H1 (cell line): ENCODE data around the gene PTPRJ. TPM values are rescaled to one million over a fixed set of nuclear protein-coding genes. Genes with fewer than 3 reads are reported as not detected.

Source experiments
- CTCF ChIA-PET: fragments of 300-600 bp; sonication (Branson Sonifier 250); formaldehyde crosslinking; loops from one replicate; lab custom pipeline; 2021; ENCODE audit not compliant: partially characterized antibody; lab: Charles Lee
- POLR2A ChIA-PET: fragments of 300-600 bp; sonication (Branson Sonifier 250); formaldehyde crosslinking; loops from one replicate; lab custom pipeline; 2021; ENCODE audit warnings: inconsistent platforms; ENCODE audit not compliant: partially characterized antibody; lab: Charles Lee
- DNase-seq, 2 experiments: peaks; one replicate each; pipeline versions ENCODE4 v3.0.0 to v3.0.0-alpha.2; 2010 to 2022; ENCODE audit warnings: low spot score in 2 of 2, low read depth in 1 of 2, mixed read lengths in 1 of 2
- FAIRE-seq: peaks from 2 replicates; lab custom pipeline; 2011; peaks lifted over from hg19 to GRCh38; lab: Jason Lieb, UNC
- H2AFZ ChIP-seq: 2 replicates; pipeline ENCODE4 v1.8.1; 2012; ENCODE audit warnings: low read length, inconsistent platforms
- H2AK5ac ChIP-seq: 2 replicates; pipeline ENCODE4 v1.6.1; 2013; ENCODE audit warnings: low read depth, low read length
- H2BK120ac ChIP-seq: replicated peaks from 2 replicates; pipeline ENCODE3; 2013; ENCODE audit warnings: low read depth, low read length, inconsistent platforms
- H2BK12ac ChIP-seq: 2 replicates; pipeline ENCODE4 v1.6.1; 2013; ENCODE audit warnings: low read depth, low read length
- H2BK15ac ChIP-seq: 2 replicates; pipeline ENCODE4 v1.6.1; 2013; ENCODE audit warnings: low read length
- H2BK20ac ChIP-seq: 2 replicates; pipeline ENCODE4 v1.6.1; 2013; ENCODE audit warnings: low read length
- H2BK5ac ChIP-seq: 2 replicates; pipeline ENCODE4 v1.6.1; 2013; ENCODE audit warnings: low read depth, low read length
- H3K14ac ChIP-seq: 2 replicates; pipeline ENCODE4 v1.6.1; 2013; ENCODE audit warnings: inconsistent platforms; ENCODE audit not compliant: insufficient read length
- H3K18ac ChIP-seq: 2 replicates; pipeline ENCODE4 v1.6.1; 2013; ENCODE audit warnings: low read length; ENCODE audit errors: extremely low read depth
- H3K23ac ChIP-seq: 2 replicates; pipeline ENCODE4 v1.6.1; 2013; ENCODE audit warnings: inconsistent platforms; ENCODE audit not compliant: insufficient read length
- H3K23me2 ChIP-seq: 2 replicates; pipeline ENCODE4 v1.6.1; 2013; ENCODE audit warnings: low read depth, low read length
- H3K27ac ChIP-seq: 2 replicates; pipeline ENCODE4 v1.6.1; 2011; ENCODE audit warnings: low read depth, low read length, inconsistent platforms
- H3K27me3 ChIP-seq, 4 experiments: replicated peaks in 1 of 4; 1 replicate in 1 of 4; 2 replicates in 3 of 4; pipeline versions ENCODE4 v1.6.1 to v1.8.1; 2011 to 2013; ENCODE audit warnings: low read length in 3 of 4, mild to moderate bottlenecking in 3 of 4, inconsistent platforms in 2 of 4, mixed read lengths in 2 of 4, moderate library complexity in 1 of 4; ENCODE audit not compliant: control insufficient read depth in 3 of 4, insufficient read depth in 3 of 4; ENCODE audit errors: extremely low read depth in 1 of 4
- H3K36me3 ChIP-seq, 4 experiments: 2 replicates each; pipeline versions ENCODE4 v1.6.1 to v1.8.1; 2011 to 2013; ENCODE audit warnings: mild to moderate bottlenecking in 4 of 4, low read length in 3 of 4, moderate library complexity in 2 of 4, control low read depth in 1 of 4, inconsistent platforms in 1 of 4; ENCODE audit not compliant: insufficient read depth in 4 of 4, control insufficient read depth in 2 of 4
- H3K4ac ChIP-seq: replicated peaks from 2 replicates; pipeline ENCODE3; 2013; ENCODE audit warnings: low read length, low read depth, mixed read lengths, inconsistent platforms; ENCODE audit not compliant: insufficient read length
- H3K4me1 ChIP-seq, 4 experiments: replicated peaks in 1 of 4; 1 replicate in 1 of 4; 2 replicates in 3 of 4; pipeline versions ENCODE4 v1.6.1 to v1.8.1; 2011 to 2013; ENCODE audit warnings: low read length in 3 of 4, inconsistent platforms in 2 of 4, mixed read lengths in 1 of 4; ENCODE audit not compliant: insufficient read depth in 4 of 4, control insufficient read depth in 3 of 4
- H3K4me2 ChIP-seq, 2 experiments: 2 replicates each; pipeline versions ENCODE4 v1.6.1 to v1.8.1; 2011 to 2013; ENCODE audit warnings: low read depth in 2 of 2, low read length in 2 of 2, control low read depth in 1 of 2, inconsistent platforms in 1 of 2, mild to moderate bottlenecking in 1 of 2; ENCODE audit not compliant: insufficient read depth in 1 of 2
- H3K4me3 ChIP-seq, 4 experiments: fragments of 200-600, 300-600 bp in 1 of 4; sonication (generic), shearing (Covaris generic), sonication (Bioruptor Twin) in 1 of 4; 2 replicates each; pipeline versions ENCODE4 v1.5.1 to v1.8.1; 2011 to 2016; ENCODE audit warnings: low read length in 4 of 4, low read depth in 3 of 4, control low read depth in 2 of 4, inconsistent platforms in 2 of 4, mild to moderate bottlenecking in 2 of 4, mixed read lengths in 1 of 4, moderate library complexity in 1 of 4; ENCODE audit not compliant: insufficient read depth in 2 of 4; ENCODE audit errors: extremely low read depth in 1 of 4
- H3K56ac ChIP-seq: replicated peaks from 2 replicates; pipeline ENCODE3; 2013; ENCODE audit warnings: low read depth, mild to moderate bottlenecking, mixed read lengths, low read length, inconsistent platforms; ENCODE audit not compliant: insufficient read length
- H3K79me1 ChIP-seq: 2 replicates; pipeline ENCODE4 v1.6.1; 2013; ENCODE audit warnings: low read depth, low read length, control low read depth
- H3K79me2 ChIP-seq, 2 experiments: 2 replicates each; pipeline versions ENCODE4 v1.6.1 to v1.8.1; 2012 to 2013; ENCODE audit warnings: low read length in 2 of 2, mild to moderate bottlenecking in 2 of 2, inconsistent platforms in 1 of 2; ENCODE audit not compliant: insufficient read depth in 2 of 2, control insufficient read depth in 1 of 2
- H3K9ac ChIP-seq, 4 experiments: replicated peaks in 1 of 4; 1 replicate in 1 of 4; 2 replicates in 3 of 4; pipeline versions ENCODE4 v1.6.1 to v1.8.1; 2011 to 2013; ENCODE audit warnings: low read depth in 3 of 4, low read length in 3 of 4, control low read depth in 2 of 4, mild to moderate bottlenecking in 2 of 4, moderate library complexity in 2 of 4, inconsistent platforms in 1 of 4; ENCODE audit errors: extremely low read depth in 1 of 4
- H3K9me3 ChIP-seq, 2 experiments: 2 replicates each; pipeline versions ENCODE4 v1.6.1 to v1.8.1; 2012 to 2013; ENCODE audit warnings: mild to moderate bottlenecking in 2 of 2, moderate library complexity in 2 of 2, control low read depth in 1 of 2, inconsistent platforms in 1 of 2, low read depth in 1 of 2, low read length in 1 of 2, mixed read lengths in 1 of 2; ENCODE audit not compliant: insufficient read depth in 2 of 2
- H4K20me1 ChIP-seq, 2 experiments: replicated peaks in 1 of 2; 2 replicates each; pipeline versions ENCODE3 to v1.8.1; 2011 to 2013; ENCODE audit warnings: inconsistent platforms in 2 of 2, low read length in 2 of 2, mild to moderate bottlenecking in 1 of 2; ENCODE audit not compliant: insufficient read depth in 2 of 2, control insufficient read depth in 1 of 2
- H4K5ac ChIP-seq: 2 replicates; pipeline ENCODE4 v1.6.1; 2013; ENCODE audit warnings: low read length, low read depth, mixed read lengths, inconsistent platforms; ENCODE audit not compliant: insufficient read length
- H4K8ac ChIP-seq: 2 replicates; pipeline ENCODE4 v1.8.0; 2013; ENCODE audit warnings: mild to moderate bottlenecking, moderate library complexity, low read length, inconsistent platforms; ENCODE audit not compliant: insufficient read depth; ENCODE audit errors: extremely low read depth
- H4K91ac ChIP-seq: replicated peaks from 2 replicates; pipeline ENCODE3; 2013; ENCODE audit warnings: low read length, mixed read lengths, inconsistent platforms; ENCODE audit not compliant: insufficient read length
- CEBPB ChIP-seq: IDR thresholded peaks from 2 replicates; pipeline ENCODE4 v1.6.1; 2012; ENCODE audit warnings: low read depth, low read length
- CREB1 ChIP-seq: IDR thresholded peaks from 2 replicates; pipeline ENCODE4 v1.6.1; 2012; ENCODE audit warnings: inconsistent platforms
- CTBP2 ChIP-seq: IDR thresholded peaks from 2 replicates; pipeline ENCODE4 v1.7.0; 2011; ENCODE audit warnings: borderline replicate concordance, mild to moderate bottlenecking, moderate library complexity, mixed read lengths, low read length; ENCODE audit not compliant: insufficient read depth, insufficient read length
- EP300 ChIP-seq, 2 experiments: IDR thresholded peaks; 1 replicate in 1 of 2; 2 replicates in 1 of 2; pipeline ENCODE4 v1.6.1; 2011 to 2012; ENCODE audit warnings: low read depth in 2 of 2, low read length in 2 of 2, mild to moderate bottlenecking in 2 of 2, borderline replicate concordance in 1 of 2, inconsistent platforms in 1 of 2, moderate library complexity in 1 of 2
- FOSL1 ChIP-seq: IDR thresholded peaks from 2 replicates; pipeline ENCODE4 v1.6.1; 2011; ENCODE audit warnings: mild to moderate bottlenecking, low read depth, low read length, moderate library complexity; ENCODE audit not compliant: insufficient read depth
- HDAC6 ChIP-seq: IDR thresholded peaks from one replicate; pipeline ENCODE4 v1.7.1; 2012; ENCODE audit warnings: low read depth, mild to moderate bottlenecking, inconsistent platforms, low read length, moderate library complexity
- JUN ChIP-seq: IDR thresholded peaks from 2 replicates; pipeline ENCODE4 v1.6.1; 2011; ENCODE audit warnings: low read depth, mild to moderate bottlenecking, improper control_type of control experiment, low read length
- KDM1A ChIP-seq: fragments of 200-600, 300-600 bp; sonication (generic); IDR thresholded peaks from 2 replicates; pipeline ENCODE4 v1.7.1; 2016; ENCODE audit warnings: mild to moderate bottlenecking, low read length, borderline replicate concordance
- SIN3A ChIP-seq, 2 experiments: IDR thresholded peaks in 1 of 2; conservative IDR thresholded peaks in 1 of 2; 2 replicates each; pipeline ENCODE4 v1.6.1; 2011 to 2012; ENCODE audit warnings: low read length in 2 of 2, improper control_type of control experiment in 1 of 2, low read depth in 1 of 2, mild to moderate bottlenecking in 1 of 2
- SP4 ChIP-seq: IDR thresholded peaks from 2 replicates; pipeline ENCODE4 v1.6.1; 2012; ENCODE audit warnings: low read length, inconsistent platforms
- TBP ChIP-seq: IDR thresholded peaks from 2 replicates; pipeline ENCODE4 v1.6.1; 2011; ENCODE audit warnings: low read depth, low read length, improper control_type of control experiment
- TEAD4 ChIP-seq: IDR thresholded peaks from 2 replicates; pipeline ENCODE4 v1.6.1; 2012; ENCODE audit warnings: low read depth, low read length, inconsistent platforms, mixed read lengths
- USF2 ChIP-seq: IDR thresholded peaks from 2 replicates; pipeline ENCODE4 v1.6.1; 2011; ENCODE audit warnings: low read length, improper control_type of control experiment
- ZNF274 ChIP-seq: IDR thresholded peaks from 2 replicates; pipeline ENCODE4 v1.7.0; 2012; ENCODE audit warnings: low read length, borderline replicate concordance; ENCODE audit errors: extremely low read depth
- WGBS, 2 experiments: shearing (Covaris generic) in 1 of 2; methylation state at CpG; one replicate each; pipeline versions ENCODE4 v1.1.6 to v1.1.7; 2013 to 2015; ENCODE audit warnings: low lambda C conversion rate in 2 of 2, mixed read lengths in 2 of 2, inconsistent platforms in 1 of 2, low coverage in 1 of 2, missing lambda C conversion rate in 1 of 2; ENCODE audit not compliant: insufficient replicate concordance in 2 of 2, insufficient coverage in 1 of 2, insufficient read length in 1 of 2; ENCODE audit errors: extremely low coverage in 1 of 2, missing lambda C conversion rate in 1 of 2; 5-methylcytosine and 5-hydroxymethylcytosine counted together
- polyA plus RNA-seq, 7 experiments: library from polyadenylated mRNA; depleted of rRNA in 3 of 7; stranded (reverse) in 5 of 7; unstranded in 2 of 7; fragments of >200 nt in 5 of 7; fragments of 200-250 nt in 2 of 7; gene quantifications; 1 replicate in 5 of 7; 2 replicates in 1 of 7; 4 replicates in 1 of 7; pipeline versions ENCODE4 v1.2.1 to v1.2.3, GENCODE V29; 2011 to 2013; ENCODE audit warnings: missing spikeins in 2 of 7, mixed read lengths in 2 of 7
- total RNA-seq: library from RNA; stranded (reverse); fragmentation: NEBNext Ultra II Directional; extraction: Animal tissue kit (Norgen Biotek cat#: 25700); gene quantifications from 2 replicates; pipeline ENCODE4 v1.2.1, GENCODE V29; 2021

PTPRJ gene
- total and polyA plus RNA-seq, 2 of the 8 experiments (the other 6 are each of a cell fraction or from before 2014, with no cell fraction given), result 4.4 to 22.6 TPM

- WGBS, 2 experiments, result 62% methylated on average over 1 of the region's 1 CpG; no CpG with 5 or more reads in 1 of the 2 experiments
- TF ChIP-seq SP4 (no peak), FOSL1 (no peak), ZNF274 (no peak), USF2 (no peak), HDAC6 (no peak), KDM1A (no peak), SIN3A (conservative IDR thresholded peaks at IDR 0.05 in 1 of 2, IDR thresholded peaks at IDR 0.05 in 1 of 2; ENCODE audit: low read depth in 1 of 2, low read length in 2 of 2) (no peak), EP300 (IDR thresholded peaks at IDR 0.05; ENCODE audit: borderline replicate concordance in 1 of 2, low read depth in 2 of 2, low read length in 2 of 2) (no peak), CREB1 (no peak), CEBPB (no peak), TBP (no peak), CTBP2 (no peak), TEAD4 (no peak), JUN (no peak)
Measured at GRCh38 chr11:48162885-48163268, 182.5 kb downstream of the PTPRJ start.

More at GRCh38 chr11:48162885-48163268, 182.5 kb downstream of the PTPRJ start:
- H3K4ac ChIP-seq, result no peak overlapping the region
- no peaks in the 10 kb centered on the region; the same call in 1 of the 2 replicates for H3K23me2 ChIP-seq
- H3K4me2 ChIP-seq, result no peak overlapping the region
- no peaks in the 10 kb centered on the region for H3K79me1 ChIP-seq
- ChIA-PET CTCF (interaction anchor here (2.1 kb wide), 1 partner anchor 10 kb away, joined by 9 read pairs; no protein-coding TSS in a partner anchor), POLR2A (no interaction called here)
- DNase-seq (no peak), FAIRE-seq (no peak)
- no peaks in the 10 kb centered on the region for H3K36me3 ChIP-seq
- H4K8ac ChIP-seq, result no peak overlapping the region
- no peaks in the 10 kb centered on the region for H3K27me3 ChIP-seq
- no peak overlapping the region for H2AFZ ChIP-seq
- no peak overlapping the region for H2BK20ac ChIP-seq
- H2BK5ac ChIP-seq, result no peak overlapping the region
- no peaks in the 10 kb centered on the region for H3K79me2 ChIP-seq
- H4K20me1 ChIP-seq, result no peaks in the 10 kb centered on the region
- no peak overlapping the region for H2BK12ac ChIP-seq
- no peaks in the 10 kb centered on the region for H3K4me1 ChIP-seq
- H4K91ac ChIP-seq, result no peak overlapping the region
- no peak overlapping the region for H3K23ac ChIP-seq
- no peak overlapping the region for H3K14ac ChIP-seq
- no peak overlapping the region for H2BK15ac ChIP-seq
- no peak overlapping the region for H3K56ac ChIP-seq
- no peak overlapping the region for H4K5ac ChIP-seq
- no peak overlapping the region for H3K18ac ChIP-seq
- H3K9ac ChIP-seq, result no peak overlapping the region
- H3K27ac ChIP-seq, result no peak overlapping the region
- no peak overlapping the region for H3K4me3 ChIP-seq
- no peak overlapping the region for H2AK5ac ChIP-seq
- H3K9me3 ChIP-seq, result no peaks in the 10 kb centered on the region
- H2BK120ac ChIP-seq, result no peak overlapping the region
